ENCODE measurements around the gene SMOC2.

Gene SMOC2

DNA sequence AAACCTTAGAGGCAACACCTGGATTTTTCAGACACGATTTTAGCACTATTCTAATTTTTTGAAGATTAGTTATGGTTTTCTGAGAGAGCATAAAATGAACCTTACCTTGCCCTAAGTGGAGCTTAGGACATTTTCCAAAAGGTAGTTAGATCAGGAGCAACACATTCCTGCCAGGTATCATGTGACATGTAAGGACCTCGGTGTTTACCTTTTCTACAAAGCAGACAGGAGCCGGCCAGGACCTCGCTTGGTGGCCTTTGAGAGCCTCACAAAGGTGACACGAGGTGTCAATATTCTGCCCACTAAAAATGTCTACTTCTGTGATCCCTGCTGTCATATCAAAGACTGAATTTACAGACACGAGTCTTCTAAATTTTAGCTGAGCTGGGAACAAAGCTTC, 174.9 kb downstream of the SMOC2 start:
- TF ChIP-seq, protein P1, sequence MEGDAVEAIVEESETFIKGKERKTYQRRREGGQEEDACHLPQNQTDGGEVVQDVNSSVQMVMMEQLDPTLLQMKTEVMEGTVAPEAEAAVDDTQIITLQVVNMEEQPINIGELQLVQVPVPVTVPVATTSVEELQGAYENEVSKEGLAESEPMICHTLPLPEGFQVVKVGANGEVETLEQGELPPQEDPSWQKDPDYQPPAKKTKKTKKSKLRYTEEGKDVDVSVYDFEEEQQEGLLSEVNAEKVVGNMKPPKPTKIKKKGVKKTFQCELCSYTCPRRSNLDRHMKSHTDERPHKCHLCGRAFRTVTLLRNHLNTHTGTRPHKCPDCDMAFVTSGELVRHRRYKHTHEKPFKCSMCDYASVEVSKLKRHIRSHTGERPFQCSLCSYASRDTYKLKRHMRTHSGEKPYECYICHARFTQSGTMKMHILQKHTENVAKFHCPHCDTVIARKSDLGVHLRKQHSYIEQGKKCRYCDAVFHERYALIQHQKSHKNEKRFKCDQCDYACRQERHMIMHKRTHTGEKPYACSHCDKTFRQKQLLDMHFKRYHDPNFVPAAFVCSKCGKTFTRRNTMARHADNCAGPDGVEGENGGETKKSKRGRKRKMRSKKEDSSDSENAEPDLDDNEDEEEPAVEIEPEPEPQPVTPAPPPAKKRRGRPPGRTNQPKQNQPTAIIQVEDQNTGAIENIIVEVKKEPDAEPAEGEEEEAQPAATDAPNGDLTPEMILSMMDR (IDR thresholded peaks at IDR 0.05; ENCODE audit: low read depth, low read length) = no peak
- H3K4me3 ChIP-seq (ENCODE audit: low read depth, low read length) = no peak overlapping the region

DNA sequence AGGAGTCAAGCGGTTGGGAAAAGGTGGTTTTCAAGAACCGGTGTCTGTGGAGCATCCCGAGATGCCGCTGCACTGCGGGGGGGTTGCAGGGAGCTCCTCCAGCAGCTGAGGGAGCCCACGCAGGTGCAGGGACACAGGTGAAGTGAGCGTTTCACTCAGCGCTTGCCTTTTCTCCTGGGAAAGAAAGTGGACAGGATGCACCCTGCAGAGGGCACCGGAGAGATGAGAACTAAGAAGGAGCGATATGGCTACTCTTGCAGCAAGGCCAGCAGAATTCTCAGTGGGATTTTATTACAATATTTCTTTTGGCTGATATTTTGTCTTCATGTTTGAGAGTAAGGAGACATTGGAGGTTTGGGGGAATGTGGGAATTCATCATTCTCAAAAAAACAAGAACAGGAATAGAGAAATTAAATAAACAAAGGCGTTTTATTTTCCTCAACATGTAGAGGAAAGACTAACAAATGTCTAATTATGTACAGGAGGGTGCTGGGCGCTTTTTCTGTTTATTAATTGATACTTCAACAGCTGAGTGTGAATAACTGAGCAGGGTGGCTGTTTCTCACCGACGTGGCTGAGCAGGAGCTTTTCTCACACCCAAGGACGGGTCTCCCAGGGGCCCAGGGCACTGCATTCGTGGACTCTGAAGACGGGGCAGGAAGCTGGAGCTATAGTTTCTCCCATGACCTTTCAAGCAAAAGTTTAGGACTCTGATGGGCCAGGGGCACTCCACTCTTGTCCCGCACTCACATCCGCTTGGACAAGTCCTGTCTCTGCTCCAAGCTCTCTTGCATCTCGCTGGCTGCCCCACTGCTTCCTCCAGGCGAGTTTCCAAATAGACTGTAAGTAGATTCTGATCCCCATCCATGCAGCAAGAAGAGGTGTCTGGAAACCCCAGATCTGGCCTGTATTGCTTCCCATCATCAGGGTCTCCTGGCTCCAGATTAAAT, 176.1 kb downstream of the SMOC2 start:
- H3K4me3 ChIP-seq (ENCODE audit: low read depth, low read length) = no peak overlapping the region
- TF ChIP-seq, protein P1 (IDR thresholded peaks at IDR 0.05; ENCODE audit: low read depth, low read length) = no peak

DNA sequence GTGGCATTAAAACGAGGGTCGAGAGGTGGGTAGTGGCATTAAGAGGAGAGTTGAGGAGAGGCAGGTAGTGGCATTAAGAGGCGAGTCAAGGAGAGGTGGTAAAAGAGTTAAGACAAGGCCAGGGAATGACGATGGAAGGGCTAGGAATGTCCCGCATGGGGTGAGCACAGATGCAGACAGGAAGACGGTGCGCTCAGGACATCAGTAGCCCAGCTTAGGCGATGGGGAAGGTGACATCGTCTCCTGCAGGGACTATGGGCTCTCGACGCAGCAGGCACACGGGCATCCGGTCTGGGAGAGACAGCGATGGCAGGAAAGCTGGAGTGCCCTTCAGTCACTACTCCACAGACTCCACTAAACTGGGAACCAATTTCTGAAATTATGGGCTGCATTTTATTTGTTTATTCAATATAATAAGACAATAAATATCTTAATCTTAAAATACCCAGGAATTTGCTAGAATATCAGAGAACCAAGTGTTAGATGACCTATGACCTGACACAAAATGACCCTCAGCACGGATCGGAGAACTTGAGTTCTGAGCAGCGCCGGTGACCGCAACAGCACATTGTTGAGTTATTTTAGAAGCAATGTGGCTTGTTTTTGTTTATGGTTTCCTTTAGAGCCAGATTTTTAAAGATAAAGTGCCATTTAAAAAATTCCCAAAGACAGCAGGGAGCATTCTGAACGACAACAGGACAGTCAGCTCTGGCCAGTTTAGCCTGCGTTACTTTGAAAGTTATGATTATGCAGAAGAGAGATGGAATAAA, 177.7 kb downstream of the SMOC2 start:
- TF ChIP-seq, protein P1 (IDR thresholded peaks at IDR 0.05; ENCODE audit: low read depth, low read length) = no peak

DNA sequence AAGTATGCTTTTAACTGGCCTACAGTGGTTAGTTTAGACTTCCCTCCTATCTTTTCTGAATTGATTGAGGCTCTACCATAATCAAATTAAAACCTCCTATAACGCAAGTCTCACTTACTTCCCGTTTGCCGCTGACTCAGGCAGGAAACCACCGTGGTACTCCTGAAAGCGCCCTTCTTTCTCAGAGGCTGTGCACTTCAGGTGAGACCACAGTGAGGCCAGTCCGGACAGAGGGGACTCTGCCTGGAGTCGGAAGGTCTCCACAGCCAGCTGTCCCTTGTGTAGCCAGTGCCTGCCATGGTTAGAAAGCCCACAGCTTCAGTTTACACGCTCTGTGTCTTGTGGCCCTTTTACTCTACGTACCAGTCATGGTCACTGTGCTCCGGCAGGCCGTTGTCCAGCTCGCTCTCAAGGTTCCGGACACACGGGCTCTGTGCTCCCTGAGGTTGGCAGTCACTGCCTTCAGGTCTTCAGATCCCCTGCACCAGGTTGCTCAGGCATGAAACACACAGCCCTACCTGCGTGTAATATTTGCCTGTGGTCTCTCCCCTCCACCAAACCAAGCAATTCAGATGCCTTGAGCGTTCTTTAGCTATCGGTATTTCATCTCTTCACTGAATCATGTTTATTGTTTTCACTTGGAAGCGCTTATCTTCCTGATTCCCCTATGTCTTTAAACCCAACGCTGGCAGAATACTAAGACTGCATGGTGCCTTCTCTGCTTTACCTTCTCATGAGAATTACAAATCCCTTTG, 178.8 kb downstream of the SMOC2 start:
- H3K4me3 ChIP-seq (ENCODE audit: low read depth, low read length) = no peak overlapping the region
- TF ChIP-seq, protein P1 (IDR thresholded peaks at IDR 0.05; ENCODE audit: low read depth, low read length) = no peak

More for the DNA sequence above, 177.7 kb downstream of the SMOC2 start:
- H3K4me3 ChIP-seq (ENCODE audit: low read depth, low read length) = no peak overlapping the region

DNA sequence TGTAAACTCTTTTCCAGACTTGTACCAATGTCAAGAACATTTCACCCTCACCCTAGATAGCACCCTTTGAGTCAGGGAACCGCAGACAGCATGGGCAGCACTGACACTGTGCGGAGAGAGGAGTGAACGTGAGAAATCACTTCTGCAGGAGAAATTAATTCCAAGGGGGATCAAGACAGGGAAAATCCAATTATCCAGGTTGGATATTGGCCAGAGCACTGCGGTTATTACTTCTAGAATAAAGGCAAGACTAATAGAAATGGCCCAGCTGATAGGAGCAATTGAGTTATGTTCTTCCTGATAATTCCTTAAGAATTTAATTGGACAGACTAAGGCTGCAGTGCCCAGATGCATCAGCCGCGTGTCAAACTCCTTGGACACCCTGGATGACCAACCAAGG, 179.6 kb downstream of the SMOC2 start:
- TF ChIP-seq, protein P1 (IDR thresholded peaks at IDR 0.05; ENCODE audit: low read depth, low read length) = no peak
- no peak overlapping the region for H3K4me3 ChIP-seq (ENCODE audit: low read depth, low read length)

DNA sequence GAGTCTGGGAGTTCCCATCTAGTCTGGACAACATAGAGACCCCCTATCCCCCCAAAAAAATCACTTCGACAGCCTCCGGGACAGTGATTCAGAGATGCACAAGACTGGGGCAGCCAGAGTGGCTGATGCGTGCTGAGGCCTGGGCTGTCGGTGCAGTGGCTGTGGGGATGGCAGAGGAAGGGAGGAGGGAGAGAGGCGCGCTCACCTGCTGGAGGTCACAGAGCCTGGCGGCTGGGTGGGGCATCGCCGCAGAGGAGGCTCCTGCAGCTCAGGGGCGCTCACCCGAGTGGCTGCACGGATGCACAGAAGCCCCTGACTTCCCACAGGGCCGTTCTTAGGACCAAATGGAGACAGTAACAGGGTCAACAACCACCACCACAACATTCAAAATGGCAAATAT, 182.8 kb downstream of the SMOC2 start:
- no peak overlapping the region for H3K4me3 ChIP-seq (ENCODE audit: low read depth, low read length)
- TF ChIP-seq, protein P1 (IDR thresholded peaks at IDR 0.05; ENCODE audit: low read depth, low read length) = no peak

All from WI38 (cell line).